IMR-90 (cell line): Measurements from ENCODE around the gene RMI2.

Experiments used
- BHLHE40 ChIP-seq: fragments of 150-350 bp; IDR thresholded peaks from 2 replicates; pipeline ENCODE4 v1.6.1; 2016; ENCODE audit warnings: mild to moderate bottlenecking, low read depth, low read length
- CTCF ChIP-seq: conservative IDR thresholded peaks from 2 replicates; pipeline ENCODE4 v1.5.1; 2012; ENCODE audit warnings: mild to moderate bottlenecking, low read depth, low read length, improper control_type of control experiment
- POLR2A ChIP-seq: IDR thresholded peaks from 2 replicates; pipeline ENCODE4 v1.6.1; 2012; ENCODE audit warnings: mild to moderate bottlenecking, low read depth, low read length

DNA sequence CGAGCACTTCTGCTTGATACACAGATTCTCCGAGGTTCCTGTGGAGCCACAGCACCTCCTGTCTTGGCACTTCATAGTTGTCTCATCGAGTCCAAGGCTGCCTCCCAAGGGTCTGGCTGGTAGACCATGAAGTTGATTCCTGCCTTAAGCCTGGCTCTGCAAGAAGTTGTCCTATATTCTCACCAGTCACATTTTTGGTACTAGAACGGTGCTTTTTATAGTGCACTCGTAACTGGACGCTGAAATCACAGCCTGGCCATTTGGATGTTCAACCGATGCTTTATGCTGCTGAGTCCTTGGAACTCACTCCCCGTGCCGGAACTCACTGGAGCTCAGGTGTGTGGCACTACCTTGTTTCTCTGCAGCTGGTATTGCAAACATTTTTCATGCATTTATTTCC is 35.6 kb downstream of the RMI2 start:
- TF ChIP-seq CTCF (no peak), POLR2A (no peak), BHLHE40 (no peak)
